ENCODE results near the gene ADCY10. TPM values are rescaled to one million over a fixed set of nuclear protein-coding genes. Genes with fewer than 3 reads are reported as not detected.

The ADCY10 gene
- total and polyA plus RNA-seq, 9 of the 15 experiments (the other 6 are each of a cell fraction or from before 2014, with no cell fraction given) = 0.08 to 0.86 (median 0.22) TPM

GRCh38 chr1:167799747-167800146, 114.2 kb downstream of the ADCY10 start (continued):
- TF ChIP-seq PHF20 (IDR thresholded peaks at IDR 0.05; ENCODE audit: partially characterized antibody) = no peak
- no peak for TF ChIP-seq PRDM10 (IDR thresholded peaks at IDR 0.05; ENCODE audit: partially characterized antibody)
- TF ChIP-seq KDM4B (IDR thresholded peaks at IDR 0.05; ENCODE audit: borderline replicate concordance in 2 of 2, low read depth in 1 of 2) = no peak
- TF ChIP-seq NONO (IDR thresholded peaks at IDR 0.05; ENCODE audit: low read depth in 2 of 2, low read length in 1 of 2) = no peak
- no peak for TF ChIP-seq ZNF507 (tag; conservative IDR thresholded peaks at IDR 0.05)
- no peak for TF ChIP-seq U2AF2 (optimal IDR thresholded peaks at IDR 0.05; ENCODE audit: low read depth, low read length)

- intact Hi-C loops (cut with micrococcal nuclease) = no loop called here
- H3K4me3 ChIP-seq = no peak overlapping the region
- ChIA-PET POLR2A (interaction anchor here (0.6 to 1.9 kb wide), 3 partner anchors 9 to 579 kb away, joined by 3 to 8 read pairs (median 4); no protein-coding TSS in a partner anchor), CTCF (ENCODE audit: low intra/inter-chr PET ratio) (no interaction called here)
- 74% methylated on average over 4 of the region's 4 CpGs for WGBS (ENCODE audit: insufficient coverage, low coverage, missing lambda C conversion rate)
- H3K27ac ChIP-seq (ENCODE audit: extremely low read depth, low read depth, low read length) = no peak overlapping the region
- peaks cover 5% of the 10 kb centered on the region; the same call in 1 of the 2 replicates for H3K9me3 ChIP-seq (replicated peaks; ENCODE audit: control insufficient read depth, insufficient read depth, low read depth, low read length)
- no peak overlapping the region for H2AFZ ChIP-seq (ENCODE audit: low read depth, low read length)
- ATAC-seq = no peak
- no peak overlapping the region for H3K9ac ChIP-seq (ENCODE audit: insufficient read depth in 1 of 2, low read depth in 2 of 2, low read length in 2 of 2)
- no peaks in the 10 kb centered on the region for H3K27me3 ChIP-seq (ENCODE audit: control insufficient read depth in 2 of 2, insufficient read depth in 2 of 2, low read length in 2 of 2)
- FAIRE-seq = no peak
- no peaks in the 10 kb centered on the region for H3K9me1 ChIP-seq (ENCODE audit: control insufficient read depth, insufficient read depth, low read length)
- BruUV-seq (replicated peaks) = no TSS peak
- no peaks in the 10 kb centered on the region for H4K20me1 ChIP-seq (replicated peaks; ENCODE audit: control insufficient read depth, insufficient read depth, low read length)
- in situ Hi-C loops (cut with MboI) = loop anchor here (5.0 kb wide), 1 partner anchor 82 kb away; no protein-coding TSS in a partner anchor
- DNase-seq (ENCODE audit: extremely low read depth in 1 of 4, low spot score in 3 of 4) = no peak
- peaks cover 0 to 3% of the 10 kb centered on the region in 2 experiments; a peak in 2 of 5 replicates for H3K4me1 ChIP-seq (replicated peaks in 1 of 2; ENCODE audit: control insufficient read depth in 2 of 2, insufficient read depth in 2 of 2, low read length in 2 of 2)
- H3K36me3 ChIP-seq (ENCODE audit: control insufficient read depth, insufficient read depth, low read length) = 0 out of 3 replicates have a peak, but pooled peaks cover 3% of the 10 kb centered on the region
- H3K4me2 ChIP-seq (ENCODE audit: insufficient read depth, low read length) = no peak overlapping the region
- no peaks in the 10 kb centered on the region for H3K79me2 ChIP-seq (ENCODE audit: control insufficient read depth, insufficient read depth, low read length)
- TF ChIP-seq PRPF4 (IDR thresholded peaks at IDR 0.05; ENCODE audit: insufficient read depth, low read depth, low read length, poor library complexity, severe bottlenecking) (no peak), ZNF316 (IDR thresholded peaks at IDR 0.05) (no peak), BRD4 (IDR thresholded peaks at IDR 0.05) (no peak), ZNF324 (CRISPR knock-in tag; IDR thresholded peaks at IDR 0.05) (no peak), RAD51 (IDR thresholded peaks at IDR 0.05; ENCODE audit: borderline replicate concordance, low read depth) (no peak), CEBPZ (IDR thresholded peaks at IDR 0.05; ENCODE audit: borderline replicate concordance, low read depth, low read length) (no peak), ZNF764 (CRISPR knock-in tag; IDR thresholded peaks at IDR 0.05; ENCODE audit: low read depth) (no peak), ELF4 (CRISPR knock-in tag; IDR thresholded peaks at IDR 0.05) (no peak)
Observed at GRCh38 chr1:167798952-167799351, 115.0 kb downstream of the ADCY10 start.
